ENCODE data around the gene PCDHGC3. TPM values are rescaled to one million over a fixed set of nuclear protein-coding genes. Genes with fewer than 3 reads are reported as not detected.

Gene PCDHGC3
- polyA plus RNA-seq, 2 of the 4 experiments (the other 2 are of a cell fraction): 1.9 to 5.2 TPM

- Histone ChIP-seq H3K4me1 (no peaks in the 10 kb centered on the region), H3K4me3 (no peak overlapping the region), H3K4me2 (no peak overlapping the region), H3K27ac (no peak overlapping the region), H3K9me3 (no peaks in the 10 kb centered on the region)
- 47% methylated on average over 4 of the region's 4 CpGs for WGBS (ENCODE audit: missing lambda C conversion rate)
- FAIRE-seq (no peak), DNase-seq (ENCODE audit: low read depth in 1 of 2, low spot score in 1 of 2) (no peak), ATAC-seq (no peak)
- ChIA-PET POLR2A (no interaction called here), CTCF (interaction anchor here (1.3 to 2.2 kb wide), 4 partner anchors 9 to 135 kb away, joined by 3 to 8 read pairs (median 4); partner anchors contain the start of genes PCDHGB1 and PCDHGC3)
- TF ChIP-seq RFX5 (IDR thresholded peaks at IDR 0.05) (no peak), ZC3H11A (IDR thresholded peaks at IDR 0.05) (no peak), KDM5A (IDR thresholded peaks at IDR 0.05) (no peak), SMC3 (IDR thresholded peaks at IDR 0.05) (no peak), PBX3 (IDR thresholded peaks at IDR 0.05) (no peak), CBX2 (IDR thresholded peaks at IDR 0.05; ENCODE audit: borderline replicate concordance, low read depth) (no peak), RARB (CRISPR knock-in tag; IDR thresholded peaks at IDR 0.05) (no peak), HOXB5 (CRISPR knock-in tag; IDR thresholded peaks at IDR 0.05) (no peak), CHD2 (IDR thresholded peaks at IDR 0.05; ENCODE audit: low read length, partially characterized antibody) (no peak), NFE2L2 (conservative IDR thresholded peaks at IDR 0.05; ENCODE audit: low read length) (no peak)
These were observed 8.5 kb downstream of the PCDHGC3 start for GRCh38 chr5:141484310-141484640.

GRCh38 chr5:141484641-141485311, 9.0 kb downstream of the PCDHGC3 start, which contains the start of gene PCDHGC4:
PCDHGC4 (plus strand) TSS chr5:141485030; CDS start chr5:141485174, 144 bp downstream.
- POLR2A ChIA-PET: no interaction called here
- TF ChIP-seq MYC (IDR thresholded peaks at IDR 0.05; ENCODE audit: borderline replicate concordance, low read length): no peak
- no peak for TF ChIP-seq ESRRA (IDR thresholded peaks at IDR 0.05; ENCODE audit: borderline replicate concordance, low read length)
- TF ChIP-seq HEYL (CRISPR knock-in tag; IDR thresholded peaks at IDR 0.05): no peak
- no peak for TF ChIP-seq CHD4 (IDR thresholded peaks at IDR 0.05; ENCODE audit: borderline replicate concordance)
- no peak for TF ChIP-seq ATOH8 (CRISPR knock-in tag; IDR thresholded peaks at IDR 0.05; ENCODE audit: low read depth)
- no peak for TF ChIP-seq RAD21 (conservative IDR thresholded peaks at IDR 0.05 in 1 of 2, IDR thresholded peaks at IDR 0.05 in 1 of 2)
- no peak for TF ChIP-seq EHF (CRISPR knock-in tag; IDR thresholded peaks at IDR 0.05)
- TF ChIP-seq JUN (IDR thresholded peaks at IDR 0.05): no peak
- TF ChIP-seq CHD2 (IDR thresholded peaks at IDR 0.05; ENCODE audit: low read length, partially characterized antibody): no peak
- no peak for TF ChIP-seq EP300 (IDR thresholded peaks at IDR 0.05)
- no peak for TF ChIP-seq KDM5A (IDR thresholded peaks at IDR 0.05)
- TF ChIP-seq REST (IDR thresholded peaks at IDR 0.05): no peak
- no peak for TF ChIP-seq NPAS2 (CRISPR knock-in tag; IDR thresholded peaks at IDR 0.05; ENCODE audit: borderline replicate concordance)
- no peak for TF ChIP-seq ELK1 (IDR thresholded peaks at IDR 0.05; ENCODE audit: low read depth, low read length)
- TF ChIP-seq E2F6 (IDR thresholded peaks at IDR 0.05; ENCODE audit: borderline replicate concordance, low read depth): no peak
- TF ChIP-seq RARB (CRISPR knock-in tag; IDR thresholded peaks at IDR 0.05): no peak
- FAIRE-seq (no peak), DNase-seq (ENCODE audit: low read depth in 1 of 2, low spot score in 1 of 2) (no peak), ATAC-seq (no peak)
- H3K27ac ChIP-seq: no peak within 1 kb of the TSS
- WGBS (ENCODE audit: missing lambda C conversion rate): 70% methylated on average over 39 of the region's 39 CpGs
- H3K9me3 ChIP-seq: no peaks in the 10 kb centered on the region
- H3K4me1 ChIP-seq: no peaks in the 10 kb centered on the region
- H3K4me2 ChIP-seq: no peak within 1 kb of the TSS
- CTCF ChIA-PET: interaction anchor here (0.9 to 2.2 kb wide), 6 partner anchors 10 to 390 kb away, joined by 3 to 8 read pairs (median 4); partner anchors contain the start of genes PCDHB2 and PCDHGC3
- H3K4me3 ChIP-seq: no peak within 1 kb of the TSS

Data from A549 (cell line).